ENCODE results near the gene PRKRA.
"Not testable (repeated sequence)": the region's sequence is repeated elsewhere in the genome, so short reads cannot be mapped to it uniquely, and the experiment has no call there.

The PRKRA gene

GRCh38 chr2:178413472-178414265 is 37.3 kb downstream of the PRKRA start:
- peak; percentile 86 for DNase-seq (ENCODE audit: low read depth)

GRCh38 chr2:178412453-178412852 is 38.5 kb downstream of the PRKRA start:
- not testable (repeated sequence) for DNase-seq (ENCODE audit: low read depth)

- DNase-seq (ENCODE audit: low read depth) = no peak
Measured at GRCh38 chr2:178412047-178412446, 38.9 kb downstream of the PRKRA start.

DNA sequence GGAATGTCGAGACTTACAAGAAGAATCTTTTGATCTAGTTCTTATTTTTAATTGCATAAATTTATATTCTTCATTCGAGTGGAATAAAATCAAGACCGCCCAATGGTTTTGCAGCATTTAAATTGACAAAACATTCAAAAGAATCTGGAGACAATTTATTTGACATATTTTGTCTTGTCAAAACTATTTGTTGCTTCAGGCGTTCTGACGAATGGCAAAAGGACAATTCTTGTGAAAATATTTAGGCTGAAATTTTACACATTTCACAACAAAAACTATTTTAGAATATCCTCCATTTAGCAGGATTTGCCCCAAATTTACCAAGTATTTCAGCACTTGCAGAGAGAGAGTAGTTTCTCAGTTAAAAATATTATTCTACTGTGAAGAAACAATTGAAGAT is 41.7 kb downstream of the PRKRA start:
- DNase-seq (ENCODE audit: low read depth) = no peak

- DNase-seq (ENCODE audit: low read depth) = peak; percentile 93
Measured at GRCh38 chr2:178404368-178404767, 46.6 kb downstream of the PRKRA start.

GRCh38 chr2:178403671-178404306 is 47.2 kb downstream of the PRKRA start:
- peak; percentile 20 for DNase-seq (ENCODE audit: low read depth)

GRCh38 chr2:178401994-178402437 is 49.0 kb downstream of the PRKRA start:
- no peak for DNase-seq (ENCODE audit: low read depth)

DNA sequence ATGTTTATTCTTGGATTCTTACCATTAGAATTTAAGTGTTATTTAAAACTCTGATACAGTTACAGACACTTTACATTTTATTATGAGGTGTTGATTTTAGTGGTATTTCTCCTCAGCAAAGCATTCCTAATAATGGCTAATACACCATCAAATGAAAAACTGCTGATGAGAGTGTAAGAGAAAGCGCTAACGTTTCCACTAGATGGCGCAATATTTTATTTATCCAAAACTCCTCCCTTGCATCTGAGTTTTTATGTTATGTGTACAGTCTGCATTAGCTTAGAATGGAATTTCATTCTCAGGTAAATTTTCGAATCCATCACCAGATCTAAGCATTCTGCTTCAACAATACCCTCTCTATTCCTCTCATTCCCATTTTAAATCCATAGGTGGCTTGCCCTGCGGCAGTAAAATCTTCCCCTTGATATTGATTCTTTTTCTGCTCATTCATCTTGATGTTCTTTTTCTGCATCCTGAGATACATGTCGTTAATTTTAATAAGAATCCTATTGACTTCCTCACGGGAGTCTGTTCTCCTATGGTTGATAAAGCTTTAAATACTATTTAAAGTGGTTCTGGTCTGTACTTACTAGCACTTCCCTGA is 53.9 kb downstream of the PRKRA start:
- DNase-seq (ENCODE audit: low read depth) = peak; percentile 69

- no peak for DNase-seq (ENCODE audit: low read depth)
Measured at GRCh38 chr2:178395941-178396570, 54.9 kb downstream of the PRKRA start.

DNA sequence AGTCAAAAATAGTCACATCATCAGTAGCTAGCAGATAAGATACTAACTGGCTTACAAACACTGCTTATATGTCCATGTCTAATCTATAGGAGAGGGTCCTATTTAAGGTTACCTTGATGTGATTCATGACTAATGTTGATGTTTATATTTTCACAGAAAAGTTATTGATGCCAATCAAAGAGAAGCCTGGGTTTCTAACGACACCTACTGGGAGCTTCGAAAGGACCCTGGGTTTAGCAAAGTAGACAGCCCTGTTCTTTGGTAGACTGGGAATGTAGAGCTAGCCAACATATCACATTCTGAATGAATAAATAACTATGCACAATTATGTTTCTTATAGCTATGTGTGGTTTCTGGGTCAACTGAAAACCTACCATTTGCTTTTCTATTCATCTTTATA is 55.7 kb downstream of the PRKRA start:
- no peak for DNase-seq (ENCODE audit: low read depth)

GRCh38 chr2:178394859-178395258 is 56.1 kb downstream of the PRKRA start:
- DNase-seq (ENCODE audit: low read depth) = no peak

- peak; percentile 61 for DNase-seq (ENCODE audit: low read depth)
Measured at GRCh38 chr2:178392215-178392614, 58.8 kb downstream of the PRKRA start.

GRCh38 chr2:178391701-178392100 is 59.3 kb downstream of the PRKRA start:
- DNase-seq (ENCODE audit: low read depth) = no peak

DNA sequence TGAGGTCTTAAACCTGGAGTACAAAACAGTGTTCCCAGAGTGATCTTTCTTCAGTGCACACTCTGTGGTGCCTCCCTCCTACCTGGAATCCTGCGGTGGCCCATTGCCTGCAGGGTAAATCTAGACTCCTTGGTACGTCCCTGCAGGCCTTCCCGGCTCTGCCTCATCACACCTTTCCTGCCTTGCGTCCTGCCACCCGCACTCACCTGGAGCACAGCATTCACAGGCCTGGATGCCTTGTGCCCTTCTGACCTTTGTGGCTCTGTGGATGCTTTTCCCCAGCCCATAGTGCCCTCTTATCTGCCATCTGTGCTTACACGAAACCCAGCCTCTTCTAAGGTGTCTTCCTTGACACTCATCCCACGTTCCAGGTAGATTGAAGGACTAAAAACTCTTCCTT is 62.7 kb downstream of the PRKRA start:
- no peak for DNase-seq (ENCODE audit: low read depth)

DNA sequence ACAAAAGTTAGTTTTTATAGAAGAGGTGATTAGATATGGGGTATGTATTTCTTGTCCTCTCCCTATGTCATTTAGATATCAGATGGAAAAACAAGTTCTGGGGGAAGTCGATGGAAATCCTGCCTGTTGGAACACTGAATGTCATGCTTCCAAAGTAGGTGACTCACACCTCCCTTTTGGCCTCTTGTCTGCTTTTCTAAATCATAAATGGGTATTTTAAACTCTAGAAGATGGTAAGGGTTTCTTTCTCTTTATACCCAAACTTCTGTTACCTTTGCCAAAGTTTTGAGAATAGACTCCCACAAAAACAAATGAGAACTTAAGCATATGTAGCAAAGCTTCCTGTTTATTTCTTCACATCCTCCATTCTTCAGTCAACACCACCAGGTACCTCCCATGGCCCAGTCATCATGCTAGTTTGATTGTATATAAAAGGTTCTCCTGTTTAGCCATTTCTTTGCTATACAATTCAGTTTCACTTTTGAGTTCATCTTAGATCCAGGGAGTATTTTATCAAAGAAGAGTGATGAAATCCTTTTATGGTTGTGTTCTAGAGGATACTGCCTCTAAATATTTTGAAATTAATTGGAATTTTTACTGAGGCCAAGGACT is 63.9 kb downstream of the PRKRA start:
- DNase-seq (ENCODE audit: low read depth) = peak; percentile 15

GRCh38 chr2:178385595-178386148 is 65.3 kb downstream of the PRKRA start:
- no peak for DNase-seq (ENCODE audit: low read depth)

- no peak for DNase-seq (ENCODE audit: low read depth)
Measured at GRCh38 chr2:178383718-178384117, 67.3 kb downstream of the PRKRA start.

All from ELR (cell line).